AG09319 (cell line): ENCODE measurements around the gene UNKL.

Experiments
- DNase-seq: peaks from one replicate; pipeline ENCODE4 v3.0.0-alpha.2; 2010; ENCODE audit warnings: low read depth; ENCODE audit errors: extremely low read depth
- TF ChIP-seq, protein P1 (sequence below): IDR thresholded peaks from 2 replicates; pipeline ENCODE4 v1.5.1; 2011; ENCODE audit warnings: low read depth, mild to moderate bottlenecking, inconsistent platforms, low read length, moderate library complexity

Gene UNKL

DNA sequence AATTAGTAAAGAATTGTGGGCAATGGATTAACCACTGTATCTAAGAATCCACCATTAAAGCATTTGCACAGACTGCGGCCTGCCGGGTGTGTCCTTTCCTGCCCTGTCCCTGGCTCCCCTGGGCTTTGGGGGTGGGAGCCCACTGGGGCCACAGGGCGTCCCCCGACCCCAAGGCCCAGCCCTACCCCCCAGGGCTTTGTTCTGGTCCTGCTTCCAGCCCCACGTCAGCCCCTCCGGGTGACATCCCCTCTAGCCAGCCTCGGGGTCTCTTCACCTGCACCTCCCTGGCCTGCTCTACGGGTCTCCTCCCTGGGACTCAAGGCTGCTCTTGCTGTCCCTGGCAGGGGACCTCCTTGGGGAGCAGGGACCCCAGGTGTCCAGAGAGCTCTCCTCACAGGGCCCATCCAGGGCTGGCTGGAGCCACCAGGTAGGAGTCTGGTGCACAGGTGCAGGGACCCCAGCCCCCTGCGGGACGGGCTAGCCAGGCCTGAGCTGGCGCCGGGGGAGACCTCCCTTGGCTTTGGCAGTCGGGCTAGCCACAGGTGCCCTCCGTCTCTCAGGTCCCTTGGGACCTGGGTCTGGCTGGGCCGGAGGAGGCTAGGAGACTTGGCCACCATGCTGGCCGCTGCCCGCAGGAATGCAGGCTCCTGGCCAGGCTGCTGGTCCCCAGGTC, 87.4 kb downstream of the UNKL start:
- TF ChIP-seq, protein P1, sequence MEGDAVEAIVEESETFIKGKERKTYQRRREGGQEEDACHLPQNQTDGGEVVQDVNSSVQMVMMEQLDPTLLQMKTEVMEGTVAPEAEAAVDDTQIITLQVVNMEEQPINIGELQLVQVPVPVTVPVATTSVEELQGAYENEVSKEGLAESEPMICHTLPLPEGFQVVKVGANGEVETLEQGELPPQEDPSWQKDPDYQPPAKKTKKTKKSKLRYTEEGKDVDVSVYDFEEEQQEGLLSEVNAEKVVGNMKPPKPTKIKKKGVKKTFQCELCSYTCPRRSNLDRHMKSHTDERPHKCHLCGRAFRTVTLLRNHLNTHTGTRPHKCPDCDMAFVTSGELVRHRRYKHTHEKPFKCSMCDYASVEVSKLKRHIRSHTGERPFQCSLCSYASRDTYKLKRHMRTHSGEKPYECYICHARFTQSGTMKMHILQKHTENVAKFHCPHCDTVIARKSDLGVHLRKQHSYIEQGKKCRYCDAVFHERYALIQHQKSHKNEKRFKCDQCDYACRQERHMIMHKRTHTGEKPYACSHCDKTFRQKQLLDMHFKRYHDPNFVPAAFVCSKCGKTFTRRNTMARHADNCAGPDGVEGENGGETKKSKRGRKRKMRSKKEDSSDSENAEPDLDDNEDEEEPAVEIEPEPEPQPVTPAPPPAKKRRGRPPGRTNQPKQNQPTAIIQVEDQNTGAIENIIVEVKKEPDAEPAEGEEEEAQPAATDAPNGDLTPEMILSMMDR = no peak
- DNase-seq = no peak

DNA sequence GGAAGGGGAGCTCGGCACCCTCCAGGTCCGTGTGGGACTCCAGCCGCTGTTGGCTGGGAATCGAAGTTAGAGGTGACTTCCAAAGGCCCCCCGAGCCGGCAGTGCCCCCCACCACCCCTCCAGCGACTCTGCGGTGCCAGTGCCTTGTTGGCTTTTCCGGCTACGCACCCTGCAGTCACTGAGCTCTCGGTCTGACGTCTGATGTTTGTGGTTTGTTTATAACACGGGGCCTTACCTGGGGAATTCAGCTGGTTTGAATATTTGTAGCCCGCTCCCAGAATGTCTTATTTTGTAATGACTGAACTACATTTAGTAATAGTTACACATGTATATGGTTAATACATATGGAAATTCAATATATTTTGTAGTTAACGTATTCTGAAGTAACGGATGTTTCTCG, 88.1 kb downstream of the UNKL start:
- TF ChIP-seq, protein P1 = no peak
- no peak for DNase-seq

DNA sequence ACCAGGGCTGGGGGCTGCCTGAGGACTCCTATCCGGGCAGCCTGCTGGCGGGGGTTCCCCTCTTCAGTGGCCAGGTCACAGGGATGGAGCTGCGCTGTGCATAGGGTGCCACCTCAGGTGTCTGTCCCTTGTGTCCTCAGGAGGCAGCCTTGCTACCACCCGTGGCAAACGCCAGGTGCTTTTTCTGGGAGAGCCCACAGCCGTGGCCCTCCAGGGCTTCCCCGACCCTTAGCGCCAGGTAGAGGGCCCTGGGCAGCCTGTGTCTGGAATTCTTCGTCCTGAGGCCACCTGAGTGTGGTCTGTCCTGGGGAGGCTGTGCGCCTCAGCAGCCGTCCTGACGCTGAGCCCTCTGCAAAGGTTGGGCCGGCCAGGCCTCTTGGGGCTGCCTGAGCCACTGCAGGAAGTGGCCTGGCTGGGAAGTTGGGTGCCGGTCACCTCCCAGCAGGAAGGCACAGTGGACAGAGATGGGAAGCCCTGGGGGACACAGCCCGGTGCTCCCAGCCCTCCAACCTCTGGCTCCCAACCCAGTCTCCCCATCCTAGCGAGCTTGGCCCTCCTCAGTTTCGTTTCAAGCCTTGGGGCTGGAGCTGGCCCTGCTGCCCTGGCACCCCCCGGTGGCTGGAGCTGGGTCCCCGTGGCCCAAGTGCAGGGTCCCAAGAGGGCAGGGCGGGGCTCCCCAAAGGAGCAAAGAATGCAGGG, 88.7 kb downstream of the UNKL start:
- no peak for DNase-seq
- TF ChIP-seq, protein P1 = no peak

DNA sequence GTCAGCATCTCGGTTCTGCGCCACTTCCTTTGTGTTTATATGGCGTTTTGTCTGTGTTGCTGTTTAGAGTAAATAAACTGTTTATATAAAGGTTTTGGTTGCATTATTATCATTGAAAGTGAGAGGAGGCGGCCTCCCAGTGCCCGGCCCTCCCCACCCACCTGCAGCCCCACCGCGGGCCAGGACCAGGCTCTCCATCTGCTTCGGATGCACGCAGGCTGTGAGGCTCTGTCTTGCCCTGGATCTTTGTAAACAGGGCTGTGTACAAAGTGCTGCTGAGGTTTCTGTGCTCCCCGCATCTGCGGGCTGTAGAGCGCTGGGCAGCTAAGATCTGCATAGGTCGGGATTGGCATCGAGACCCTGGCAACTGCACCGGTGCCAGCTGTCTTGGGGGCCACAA, 89.2 kb downstream of the UNKL start:
- TF ChIP-seq, protein P1 = no peak
- DNase-seq = no peak

DNA sequence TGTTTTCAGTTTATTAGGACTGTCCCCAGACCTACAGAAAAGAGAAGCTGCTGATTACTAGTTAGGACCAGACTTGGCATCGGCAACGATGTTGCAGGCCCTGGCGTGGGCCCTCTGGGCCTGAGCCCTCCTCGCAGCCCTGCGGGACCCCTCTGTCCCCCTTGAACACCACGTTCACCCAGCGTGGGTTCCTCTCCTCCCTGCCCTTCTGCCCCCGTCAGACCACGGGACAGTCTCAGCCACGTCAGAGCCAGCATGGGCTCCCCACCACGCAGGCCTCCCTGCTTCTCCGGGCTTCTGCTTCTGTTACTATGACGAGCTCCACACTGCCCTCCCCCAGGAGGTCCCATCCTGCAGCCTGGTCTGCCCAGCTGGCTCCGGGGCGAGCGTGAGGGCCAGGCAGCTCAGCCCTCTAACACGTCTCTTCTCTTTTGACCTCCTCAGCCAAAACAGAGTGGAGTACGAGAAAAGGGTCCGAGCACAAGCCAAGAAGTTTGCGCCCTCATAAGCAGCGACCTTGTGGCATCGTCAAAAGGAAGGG, 90.1 kb downstream of the UNKL start:
- no peak for DNase-seq
- TF ChIP-seq, protein P1 = no peak

DNA sequence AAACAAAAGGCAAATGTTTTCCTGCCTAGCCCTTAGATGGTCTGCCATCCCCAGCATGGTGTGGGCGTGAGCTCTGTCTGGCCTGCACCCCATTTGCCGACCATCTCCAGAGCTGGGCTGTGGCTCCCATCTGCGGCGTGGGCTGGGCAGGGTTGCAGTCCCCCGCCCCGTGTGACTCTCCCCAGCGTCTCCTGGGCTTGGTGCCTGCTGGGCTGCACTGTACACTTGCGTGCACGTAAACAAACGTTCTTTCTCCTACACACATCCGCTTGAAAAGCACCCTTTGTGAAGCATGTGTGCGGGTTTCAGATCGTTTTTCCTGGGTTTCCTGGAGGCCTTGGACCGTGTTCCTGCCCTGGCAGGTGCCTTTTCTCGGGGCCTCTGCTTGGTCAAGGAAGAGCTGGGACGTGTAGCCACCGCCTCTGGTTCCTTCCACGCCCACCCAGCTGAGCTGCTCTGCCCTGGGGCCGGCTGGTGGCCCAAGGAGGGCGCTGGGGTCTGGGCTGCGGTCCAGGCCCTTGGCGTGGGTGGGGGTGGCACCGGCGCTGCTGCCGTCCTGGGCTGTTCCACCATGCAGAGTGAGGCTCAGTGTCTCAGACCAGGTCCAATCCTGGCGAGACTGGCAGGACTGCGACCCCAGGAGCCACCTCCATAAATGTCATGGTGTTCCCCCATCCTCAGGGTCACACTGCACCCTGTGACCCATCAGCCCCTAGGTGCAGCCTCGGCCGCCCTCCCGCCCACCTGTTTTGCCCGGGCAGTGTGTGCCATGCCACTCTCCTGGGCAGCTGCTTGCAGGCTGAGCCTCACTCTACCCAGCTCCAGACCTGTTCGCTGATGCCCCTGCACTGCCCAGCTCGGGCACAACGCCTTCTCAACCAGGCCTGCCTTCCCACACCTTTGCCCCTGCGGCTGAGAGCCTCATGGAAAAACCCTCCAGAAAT, 90.9 kb downstream of the UNKL start:
- DNase-seq = no peak

More for the DNA sequence above, 90.9 kb downstream of the UNKL start:
- TF ChIP-seq, protein P1 = no peak
